Lower leg skin (tissue), 3 donors: ENCODE data around the gene JAK3.

Experiments used
- POLR2A ChIP-seq, 2 donors: fragments of 450-650 bp; IDR thresholded peaks; one replicate each; pipeline ENCODE4 v1.6.1; 2016 to 2017; ENCODE audit warnings: antibody characterized with exemption in 2 of 2, mild to moderate bottlenecking in 1 of 2, moderate library complexity in 1 of 2
- TF ChIP-seq, protein P1 (sequence below), 3 donors: fragments of 450-650 bp; IDR thresholded peaks; one replicate each; pipeline ENCODE4 v1.5.1; 2016; ENCODE audit warnings: antibody characterized with exemption in 3 of 3, mild to moderate bottlenecking in 3 of 3, moderate library complexity in 2 of 3

GRCh38 chr19:17846146-17846545 lies 1.6 kb downstream of the JAK3 start:
- TF ChIP-seq, protein P1, sequence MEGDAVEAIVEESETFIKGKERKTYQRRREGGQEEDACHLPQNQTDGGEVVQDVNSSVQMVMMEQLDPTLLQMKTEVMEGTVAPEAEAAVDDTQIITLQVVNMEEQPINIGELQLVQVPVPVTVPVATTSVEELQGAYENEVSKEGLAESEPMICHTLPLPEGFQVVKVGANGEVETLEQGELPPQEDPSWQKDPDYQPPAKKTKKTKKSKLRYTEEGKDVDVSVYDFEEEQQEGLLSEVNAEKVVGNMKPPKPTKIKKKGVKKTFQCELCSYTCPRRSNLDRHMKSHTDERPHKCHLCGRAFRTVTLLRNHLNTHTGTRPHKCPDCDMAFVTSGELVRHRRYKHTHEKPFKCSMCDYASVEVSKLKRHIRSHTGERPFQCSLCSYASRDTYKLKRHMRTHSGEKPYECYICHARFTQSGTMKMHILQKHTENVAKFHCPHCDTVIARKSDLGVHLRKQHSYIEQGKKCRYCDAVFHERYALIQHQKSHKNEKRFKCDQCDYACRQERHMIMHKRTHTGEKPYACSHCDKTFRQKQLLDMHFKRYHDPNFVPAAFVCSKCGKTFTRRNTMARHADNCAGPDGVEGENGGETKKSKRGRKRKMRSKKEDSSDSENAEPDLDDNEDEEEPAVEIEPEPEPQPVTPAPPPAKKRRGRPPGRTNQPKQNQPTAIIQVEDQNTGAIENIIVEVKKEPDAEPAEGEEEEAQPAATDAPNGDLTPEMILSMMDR (IDR thresholded peaks at IDR 0.05), result no peak
- TF ChIP-seq POLR2A (IDR thresholded peaks at IDR 0.05), result no peak
